ENCODE measurements around the gene UGT1A10. TPM values are rescaled to one million over a fixed set of nuclear protein-coding genes. Genes with fewer than 3 reads are reported as not detected.
"Not testable (repeated sequence)": the region's sequence is repeated elsewhere in the genome, so short reads cannot be mapped to it uniquely, and the experiment has no call there.

Gene UGT1A10
- total RNA-seq, 1 donor from 2014 or later = not detected

DNA sequence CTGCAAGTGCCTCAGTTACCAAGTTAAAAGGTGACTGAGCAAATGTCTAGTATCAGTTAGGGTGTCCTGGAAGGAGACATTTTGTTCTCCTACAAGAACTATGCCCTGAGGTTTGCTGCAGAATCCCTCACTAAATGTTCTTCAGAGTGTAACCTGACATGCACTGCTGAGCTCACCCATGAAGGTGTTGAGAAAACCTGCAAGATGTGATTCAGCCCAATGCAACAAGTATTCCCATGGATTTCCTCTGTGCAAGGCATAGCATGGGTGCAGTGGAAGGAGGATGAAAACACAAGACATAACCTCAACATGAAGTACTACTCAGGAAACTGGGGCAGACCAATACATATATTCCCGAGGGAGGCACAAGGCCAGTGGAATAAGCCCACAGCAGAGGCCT is 34.2 kb upstream of the UGT1A10 start:
- TF ChIP-seq, protein P1, sequence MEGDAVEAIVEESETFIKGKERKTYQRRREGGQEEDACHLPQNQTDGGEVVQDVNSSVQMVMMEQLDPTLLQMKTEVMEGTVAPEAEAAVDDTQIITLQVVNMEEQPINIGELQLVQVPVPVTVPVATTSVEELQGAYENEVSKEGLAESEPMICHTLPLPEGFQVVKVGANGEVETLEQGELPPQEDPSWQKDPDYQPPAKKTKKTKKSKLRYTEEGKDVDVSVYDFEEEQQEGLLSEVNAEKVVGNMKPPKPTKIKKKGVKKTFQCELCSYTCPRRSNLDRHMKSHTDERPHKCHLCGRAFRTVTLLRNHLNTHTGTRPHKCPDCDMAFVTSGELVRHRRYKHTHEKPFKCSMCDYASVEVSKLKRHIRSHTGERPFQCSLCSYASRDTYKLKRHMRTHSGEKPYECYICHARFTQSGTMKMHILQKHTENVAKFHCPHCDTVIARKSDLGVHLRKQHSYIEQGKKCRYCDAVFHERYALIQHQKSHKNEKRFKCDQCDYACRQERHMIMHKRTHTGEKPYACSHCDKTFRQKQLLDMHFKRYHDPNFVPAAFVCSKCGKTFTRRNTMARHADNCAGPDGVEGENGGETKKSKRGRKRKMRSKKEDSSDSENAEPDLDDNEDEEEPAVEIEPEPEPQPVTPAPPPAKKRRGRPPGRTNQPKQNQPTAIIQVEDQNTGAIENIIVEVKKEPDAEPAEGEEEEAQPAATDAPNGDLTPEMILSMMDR (IDR thresholded peaks at IDR 0.05; ENCODE audit: insufficient read depth, low read length, severe bottlenecking) = no peak
- Histone ChIP-seq H3K4me3 (ENCODE audit: low read depth, low read length) (no peak overlapping the region), H3K36me3 (ENCODE audit: control insufficient read depth, insufficient read depth, low read length) (no peaks in the 10 kb centered on the region), H3K27me3 (ENCODE audit: control insufficient read depth, insufficient read depth, low read length) (no peaks in the 10 kb centered on the region)
- no peak for FAIRE-seq
- DNase-seq (ENCODE audit: low read depth) = no peak

DNA sequence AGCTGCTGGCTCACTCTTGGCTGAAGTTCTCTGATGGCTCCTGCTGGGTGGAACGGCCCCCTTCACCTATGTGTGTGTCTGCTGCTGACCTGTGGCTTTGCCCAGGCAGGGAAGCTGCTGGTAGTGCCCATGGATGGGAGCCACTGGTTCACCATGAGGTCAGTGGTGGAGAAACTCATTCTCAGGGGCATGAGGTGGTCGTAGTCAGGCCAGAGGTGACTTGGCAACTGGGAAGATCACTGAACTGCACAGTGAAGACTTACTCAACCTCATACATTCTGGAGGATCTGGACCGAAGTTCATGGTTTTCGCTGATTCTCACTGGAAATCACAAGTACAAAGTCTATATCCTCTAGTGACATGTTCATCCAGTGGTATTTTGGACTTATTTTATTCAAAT is 32.7 kb upstream of the UGT1A10 start:
- no peaks in the 10 kb centered on the region for H3K36me3 ChIP-seq (ENCODE audit: control insufficient read depth, insufficient read depth, low read length)
- H3K27me3 ChIP-seq (ENCODE audit: control insufficient read depth, insufficient read depth, low read length) = no peaks in the 10 kb centered on the region
- FAIRE-seq (no peak), DNase-seq (ENCODE audit: low read depth) (no peak)
- TF ChIP-seq, protein P1 (IDR thresholded peaks at IDR 0.05; ENCODE audit: insufficient read depth, low read length, severe bottlenecking) = no peak
- H3K4me3 ChIP-seq (ENCODE audit: low read depth, low read length) = no peak overlapping the region

DNA sequence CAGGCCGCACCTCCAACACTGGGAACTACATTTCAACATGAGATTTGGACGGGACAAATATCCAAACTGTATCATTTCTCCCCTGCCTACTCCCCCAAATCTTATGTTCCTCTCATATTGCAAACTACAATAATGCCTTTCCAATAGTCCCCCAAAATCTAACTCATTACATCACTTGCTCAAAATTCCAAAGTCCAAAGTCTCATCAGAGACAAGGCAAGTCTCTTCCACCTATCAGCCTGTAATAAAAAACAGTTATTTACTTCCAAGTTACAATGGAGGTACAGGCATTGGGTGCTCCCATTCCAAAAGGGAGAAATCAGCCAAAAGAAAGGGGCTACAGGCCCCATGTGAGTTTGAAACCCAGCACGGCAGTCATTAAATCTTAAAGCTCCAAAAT is 31.4 kb upstream of the UGT1A10 start:
- no peaks in the 10 kb centered on the region for H3K27me3 ChIP-seq (ENCODE audit: control insufficient read depth, insufficient read depth, low read length)
- FAIRE-seq (no peak), DNase-seq (ENCODE audit: low read depth) (no peak)
- H3K4me3 ChIP-seq (ENCODE audit: low read depth, low read length) = no peak overlapping the region
- TF ChIP-seq, protein P1 (IDR thresholded peaks at IDR 0.05; ENCODE audit: insufficient read depth, low read length, severe bottlenecking) = no peak
- H3K36me3 ChIP-seq (ENCODE audit: control insufficient read depth, insufficient read depth, low read length) = no peaks in the 10 kb centered on the region

DNA sequence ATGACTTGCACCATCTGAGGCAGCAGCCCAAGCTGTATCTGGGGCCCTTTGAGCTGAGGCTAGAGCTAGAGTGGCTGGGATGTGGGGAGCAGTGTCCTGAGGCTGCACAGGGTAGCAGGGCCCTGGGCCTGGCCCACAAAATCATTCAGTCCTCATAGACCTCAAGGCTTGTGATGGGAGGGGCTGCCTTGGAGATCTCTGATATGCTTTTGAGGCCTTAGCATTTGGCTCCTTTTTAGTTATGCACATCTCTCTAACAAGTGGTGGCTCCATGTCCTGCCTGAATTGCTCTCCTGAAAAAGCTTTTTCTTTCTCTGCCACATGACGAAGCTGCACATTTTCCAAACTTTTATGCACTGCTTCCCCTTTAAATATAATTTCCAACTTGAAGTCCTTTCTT is 30.6 kb upstream of the UGT1A10 start:
- Histone ChIP-seq H3K36me3 (ENCODE audit: control insufficient read depth, insufficient read depth, low read length) (no peaks in the 10 kb centered on the region), H3K27me3 (ENCODE audit: control insufficient read depth, insufficient read depth, low read length) (no peaks in the 10 kb centered on the region), H3K4me3 (ENCODE audit: low read depth, low read length) (no peak overlapping the region)
- DNase-seq (ENCODE audit: low read depth) (no peak), FAIRE-seq (no peak)
- TF ChIP-seq, protein P1 (IDR thresholded peaks at IDR 0.05; ENCODE audit: insufficient read depth, low read length, severe bottlenecking) = no peak

DNA sequence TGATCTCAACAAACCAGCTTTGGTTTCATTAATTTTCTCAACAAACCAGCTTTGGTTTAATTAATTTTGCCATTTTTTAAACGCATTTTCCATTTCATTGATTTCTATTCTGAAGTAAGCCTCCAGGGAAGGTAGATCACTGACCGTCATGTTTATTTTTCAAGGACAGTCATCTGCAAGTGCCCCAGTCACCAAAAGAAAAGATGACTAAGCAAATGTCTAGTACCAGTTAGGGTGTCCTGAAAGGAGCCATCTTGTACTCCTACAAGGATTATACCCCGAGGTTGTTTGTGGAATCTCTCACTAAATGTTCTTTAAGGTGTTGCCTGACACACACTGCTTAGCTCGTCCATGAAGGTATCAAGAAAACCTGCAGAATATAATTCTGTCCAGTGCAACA is 25.0 kb upstream of the UGT1A10 start:
- Histone ChIP-seq H3K27me3 (ENCODE audit: control insufficient read depth, insufficient read depth, low read length) (no peaks in the 10 kb centered on the region), H3K36me3 (ENCODE audit: control insufficient read depth, insufficient read depth, low read length) (no peaks in the 10 kb centered on the region), H3K4me3 (ENCODE audit: low read depth, low read length) (no peak overlapping the region)
- no peak for FAIRE-seq
- DNase-seq (ENCODE audit: low read depth) = no peak
- TF ChIP-seq, protein P1 (IDR thresholded peaks at IDR 0.05; ENCODE audit: insufficient read depth, low read length, severe bottlenecking) = no peak

DNA sequence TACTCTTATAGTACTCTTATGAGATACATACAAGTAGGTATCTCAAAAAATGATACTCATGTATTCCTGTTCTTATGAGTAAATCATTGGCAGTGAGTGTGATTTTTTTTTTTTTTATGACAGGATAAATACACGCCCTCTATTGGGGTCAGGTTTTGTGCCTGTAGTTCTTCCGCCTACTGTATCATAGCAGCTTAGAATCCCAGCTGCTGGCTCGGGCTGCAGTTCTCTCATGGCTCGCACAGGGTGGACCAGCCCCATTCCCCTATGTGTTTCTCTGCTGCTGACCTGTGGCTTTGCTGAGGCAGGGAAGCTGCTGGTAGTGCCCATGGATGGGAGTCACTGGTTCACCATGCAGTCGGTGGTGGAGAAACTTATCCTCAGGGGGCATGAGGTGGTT is 18.8 kb upstream of the UGT1A10 start, which contains the start of gene UGT1A8:
Gene UGT1A8, plus strand, starts transcription at position 158 of the 400 bp plus-strand sequence. Its CDS starts 75 bp downstream, at position 233.
- peak; percentile 47 for FAIRE-seq
- H3K36me3 ChIP-seq (ENCODE audit: control insufficient read depth, insufficient read depth, low read length); DNase-seq (ENCODE audit: low read depth); H3K27me3 ChIP-seq (ENCODE audit: control insufficient read depth, insufficient read depth, low read length); H3K4me3 ChIP-seq (ENCODE audit: low read depth, low read length): not testable (repeated sequence)

All from bronchial epithelial cell (primary cell).